HepG2 (cell line): ENCODE results near the gene TADA2B. TPM values are rescaled to one million over a fixed set of nuclear protein-coding genes. Genes with fewer than 3 reads are reported as not detected.
A peak's percentile ranks its signal among the peaks of the same experiment; 100 is the strongest.

Source experiments
- CHD2 ChIP-seq: IDR thresholded peaks from 2 replicates; pipeline ENCODE4 v1.6.1; 2011; ENCODE audit warnings: low read depth, low read length, improper control_type of control experiment
- HDAC1 ChIP-seq: sonication (generic); formaldehyde crosslinking; IDR thresholded peaks from 2 replicates; pipeline ENCODE4 v1.5.1; 2020; ENCODE audit warnings: mild to moderate bottlenecking, missing genetic modification reagents
- HMG20B ChIP-seq: conservative IDR thresholded peaks from 2 replicates; pipeline ENCODE4 v1.6.1; 2016; ENCODE audit warnings: missing genetic modification reagents, missing compliant biosample characterization
- HOXD1 ChIP-seq: sonication (generic); formaldehyde crosslinking; IDR thresholded peaks from 2 replicates; pipeline ENCODE4 v1.5.0; 2020; ENCODE audit warnings: missing genetic modification reagents
- ZKSCAN1 ChIP-seq: fragments of 150-350 bp; IDR thresholded peaks from 2 replicates; pipeline ENCODE4 v1.6.1; 2014; ENCODE audit warnings: low read length
- ZMAT3 ChIP-seq: sonication (generic); formaldehyde crosslinking; conservative IDR thresholded peaks from 2 replicates; pipeline ENCODE4 v1.7.0; 2021; ENCODE audit warnings: missing genetic modification reagents
- ZNF296 ChIP-seq: sonication (generic); formaldehyde crosslinking; conservative IDR thresholded peaks from 2 replicates; pipeline ENCODE4 v1.5.0; 2020; ENCODE audit warnings: mild to moderate bottlenecking, missing genetic modification reagents
- ZNF567 ChIP-seq: sonication (generic); formaldehyde crosslinking; IDR thresholded peaks from 2 replicates; pipeline ENCODE4 v1.8.1; 2023; ENCODE audit warnings: mild to moderate bottlenecking, missing genetic modification reagents, borderline replicate concordance
- ZNF713 ChIP-seq: sonication (generic); formaldehyde crosslinking; IDR thresholded peaks from 2 replicates; pipeline ENCODE4 v1.4.0; 2020; ENCODE audit warnings: mild to moderate bottlenecking, missing genetic modification reagents
- ZNF75D ChIP-seq: sonication (generic); formaldehyde crosslinking; IDR thresholded peaks from 2 replicates; pipeline ENCODE4 v1.8.1; 2023; ENCODE audit warnings: missing genetic modification reagents, mild to moderate bottlenecking, borderline replicate concordance
- polyA plus RNA-seq, 8 experiments: library from polyadenylated mRNA; depleted of rRNA in 3 of 8; stranded (reverse) in 7 of 8; unstranded in 1 of 8; fragments of >200 nt; fragmentation: Illumina TruSeq in 4 of 8; extraction: Trizol in 4 of 8; gene quantifications; 2 replicates each; pipeline versions ENCODE4 v1.2.1 to v1.2.3, GENCODE V29; 2011 to 2016; ENCODE audit warnings: low read depth in 4 of 8, missing spikeins in 1 of 8, mixed read lengths in 1 of 8; ENCODE audit not compliant: insufficient read depth in 1 of 8
- total RNA-seq, 5 experiments: library from RNA; depleted of rRNA; stranded (reverse); fragments of >200 nt; fragmentation: Illumina TruSeq; extraction: Trizol; gene quantifications; 2 replicates each; pipeline ENCODE4 v1.2.3, GENCODE V29; 2016; ENCODE audit warnings: low read depth in 1 of 5
- TF ChIP-seq, protein P1 (sequence below), 2 experiments: sonication (generic) in 1 of 2; formaldehyde crosslinking in 1 of 2; IDR thresholded peaks; 2 replicates each; pipeline versions ENCODE4 v1.4.0 to v1.6.1; 2016 to 2020; ENCODE audit warnings: borderline replicate concordance in 1 of 2, low read depth in 1 of 2, mild to moderate bottlenecking in 1 of 2, missing genetic modification reagents in 1 of 2
- TF ChIP-seq, protein P2 (sequence below): sonication (generic); formaldehyde crosslinking; IDR thresholded peaks from 2 replicates; pipeline ENCODE4 v1.5.0; 2020; ENCODE audit warnings: mild to moderate bottlenecking, missing genetic modification reagents, borderline replicate concordance
- TF ChIP-seq, protein P3 (sequence below): sonication (generic); formaldehyde crosslinking; IDR thresholded peaks from 2 replicates; pipeline ENCODE4 v1.4.0; 2020; ENCODE audit warnings: missing genetic modification reagents, mild to moderate bottlenecking, borderline replicate concordance

The TADA2B gene
- total and polyA plus RNA-seq, 2 of the 13 experiments (the other 11 are each of a cell fraction or from before 2014, with no cell fraction given), result 4.6 to 8.9 TPM

DNA sequence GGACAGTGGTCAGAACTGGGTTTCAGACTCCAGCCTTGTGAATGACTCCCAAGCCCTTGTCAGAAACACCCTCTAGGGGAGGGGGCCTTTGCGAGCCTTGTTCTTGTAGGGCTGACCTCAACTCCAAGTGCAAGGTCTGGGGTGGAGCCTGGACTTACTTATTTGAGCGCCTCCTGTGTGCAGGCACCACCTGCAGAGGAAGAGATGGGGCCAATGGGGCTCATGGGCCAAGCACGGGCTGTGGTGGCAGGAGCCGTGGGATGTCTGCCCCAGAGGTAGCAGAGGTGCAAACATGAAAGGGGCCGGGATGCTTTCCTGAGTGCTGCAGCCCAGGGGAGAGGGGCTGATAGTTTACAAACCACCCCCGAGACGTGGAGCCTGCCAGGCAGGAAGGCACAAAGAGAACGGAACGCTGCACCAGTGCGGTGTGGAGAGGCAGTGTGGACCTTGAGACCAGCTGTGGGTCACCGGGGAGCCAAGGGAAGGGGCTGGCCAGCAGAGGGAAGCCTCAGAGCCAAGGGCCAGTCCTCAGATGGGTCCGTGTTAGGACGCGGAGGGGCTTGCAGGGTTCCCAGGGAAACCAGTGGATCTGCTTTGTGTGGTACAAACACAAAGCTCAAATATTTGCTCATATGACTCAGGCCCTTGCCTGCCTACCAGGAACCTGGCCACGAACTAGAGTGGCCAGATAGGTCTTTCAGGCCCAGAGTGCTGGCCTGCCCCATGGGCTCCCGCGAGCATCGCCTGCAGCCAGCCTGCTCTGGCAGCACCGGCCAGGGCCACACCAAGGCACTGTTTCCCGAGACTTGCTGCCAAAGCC lies 8.7 kb upstream of the TADA2B start (continued):
- TF ChIP-seq, protein P1, sequence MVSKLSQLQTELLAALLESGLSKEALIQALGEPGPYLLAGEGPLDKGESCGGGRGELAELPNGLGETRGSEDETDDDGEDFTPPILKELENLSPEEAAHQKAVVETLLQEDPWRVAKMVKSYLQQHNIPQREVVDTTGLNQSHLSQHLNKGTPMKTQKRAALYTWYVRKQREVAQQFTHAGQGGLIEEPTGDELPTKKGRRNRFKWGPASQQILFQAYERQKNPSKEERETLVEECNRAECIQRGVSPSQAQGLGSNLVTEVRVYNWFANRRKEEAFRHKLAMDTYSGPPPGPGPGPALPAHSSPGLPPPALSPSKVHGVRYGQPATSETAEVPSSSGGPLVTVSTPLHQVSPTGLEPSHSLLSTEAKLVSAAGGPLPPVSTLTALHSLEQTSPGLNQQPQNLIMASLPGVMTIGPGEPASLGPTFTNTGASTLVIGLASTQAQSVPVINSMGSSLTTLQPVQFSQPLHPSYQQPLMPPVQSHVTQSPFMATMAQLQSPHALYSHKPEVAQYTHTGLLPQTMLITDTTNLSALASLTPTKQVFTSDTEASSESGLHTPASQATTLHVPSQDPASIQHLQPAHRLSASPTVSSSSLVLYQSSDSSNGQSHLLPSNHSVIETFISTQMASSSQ (IDR thresholded peaks at IDR 0.05; ENCODE audit: low read depth), result no peak
- TF ChIP-seq, protein P1 (CRISPR knock-in tag; IDR thresholded peaks at IDR 0.05; ENCODE audit: borderline replicate concordance), result peak; percentile 64
- 0 out of 2 replicates have a peak, but pooled peaks have one; percentile 34 for TF ChIP-seq ZNF567
- peak; percentile 64; the same call in 1 of the 2 replicates for TF ChIP-seq HDAC1 (CRISPR knock-in tag)
- TF ChIP-seq, protein P2, sequence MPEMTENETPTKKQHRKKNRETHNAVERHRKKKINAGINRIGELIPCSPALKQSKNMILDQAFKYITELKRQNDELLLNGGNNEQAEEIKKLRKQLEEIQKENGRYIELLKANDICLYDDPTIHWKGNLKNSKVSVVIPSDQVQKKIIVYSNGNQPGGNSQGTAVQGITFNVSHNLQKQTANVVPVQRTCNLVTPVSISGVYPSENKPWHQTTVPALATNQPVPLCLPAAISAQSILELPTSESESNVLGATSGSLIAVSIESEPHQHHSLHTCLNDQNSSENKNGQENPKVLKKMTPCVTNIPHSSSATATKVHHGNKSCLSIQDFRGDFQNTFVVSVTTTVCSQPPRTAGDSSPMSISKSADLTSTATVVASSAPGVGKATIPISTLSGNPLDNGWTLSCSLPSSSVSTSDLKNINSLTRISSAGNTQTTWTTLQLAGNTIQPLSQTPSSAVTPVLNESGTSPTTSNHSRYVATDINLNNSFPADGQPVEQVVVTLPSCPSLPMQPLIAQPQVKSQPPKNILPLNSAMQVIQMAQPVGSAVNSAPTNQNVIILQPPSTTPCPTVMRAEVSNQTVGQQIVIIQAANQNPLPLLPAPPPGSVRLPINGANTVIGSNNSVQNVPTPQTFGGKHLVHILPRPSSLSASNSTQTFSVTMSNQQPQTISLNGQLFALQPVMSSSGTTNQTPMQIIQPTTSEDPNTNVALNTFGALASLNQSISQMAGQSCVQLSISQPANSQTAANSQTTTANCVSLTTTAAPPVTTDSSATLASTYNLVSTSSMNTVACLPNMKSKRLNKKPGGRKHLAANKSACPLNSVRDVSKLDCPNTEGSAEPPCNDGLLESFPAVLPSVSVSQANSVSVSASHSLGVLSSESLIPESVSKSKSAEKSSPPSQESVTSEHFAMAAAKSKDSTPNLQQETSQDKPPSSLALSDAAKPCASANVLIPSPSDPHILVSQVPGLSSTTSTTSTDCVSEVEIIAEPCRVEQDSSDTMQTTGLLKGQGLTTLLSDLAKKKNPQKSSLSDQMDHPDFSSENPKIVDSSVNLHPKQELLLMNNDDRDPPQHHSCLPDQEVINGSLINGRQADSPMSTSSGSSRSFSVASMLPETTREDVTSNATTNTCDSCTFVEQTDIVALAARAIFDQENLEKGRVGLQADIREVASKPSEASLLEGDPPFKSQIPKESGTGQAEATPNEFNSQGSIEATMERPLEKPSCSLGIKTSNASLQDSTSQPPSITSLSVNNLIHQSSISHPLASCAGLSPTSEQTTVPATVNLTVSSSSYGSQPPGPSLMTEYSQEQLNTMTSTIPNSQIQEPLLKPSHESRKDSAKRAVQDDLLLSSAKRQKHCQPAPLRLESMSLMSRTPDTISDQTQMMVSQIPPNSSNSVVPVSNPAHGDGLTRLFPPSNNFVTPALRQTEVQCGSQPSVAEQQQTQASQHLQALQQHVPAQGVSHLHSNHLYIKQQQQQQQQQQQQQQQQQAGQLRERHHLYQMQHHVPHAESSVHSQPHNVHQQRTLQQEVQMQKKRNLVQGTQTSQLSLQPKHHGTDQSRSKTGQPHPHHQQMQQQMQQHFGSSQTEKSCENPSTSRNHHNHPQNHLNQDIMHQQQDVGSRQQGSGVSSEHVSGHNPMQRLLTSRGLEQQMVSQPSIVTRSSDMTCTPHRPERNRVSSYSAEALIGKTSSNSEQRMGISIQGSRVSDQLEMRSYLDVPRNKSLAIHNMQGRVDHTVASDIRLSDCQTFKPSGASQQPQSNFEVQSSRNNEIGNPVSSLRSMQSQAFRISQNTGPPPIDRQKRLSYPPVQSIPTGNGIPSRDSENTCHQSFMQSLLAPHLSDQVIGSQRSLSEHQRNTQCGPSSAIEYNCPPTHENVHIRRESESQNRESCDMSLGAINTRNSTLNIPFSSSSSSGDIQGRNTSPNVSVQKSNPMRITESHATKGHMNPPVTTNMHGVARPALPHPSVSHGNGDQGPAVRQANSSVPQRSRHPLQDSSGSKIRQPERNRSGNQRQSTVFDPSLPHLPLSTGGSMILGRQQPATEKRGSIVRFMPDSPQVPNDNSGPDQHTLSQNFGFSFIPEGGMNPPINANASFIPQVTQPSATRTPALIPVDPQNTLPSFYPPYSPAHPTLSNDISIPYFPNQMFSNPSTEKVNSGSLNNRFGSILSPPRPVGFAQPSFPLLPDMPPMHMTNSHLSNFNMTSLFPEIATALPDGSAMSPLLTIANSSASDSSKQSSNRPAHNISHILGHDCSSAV (CRISPR knock-in tag), result no peak
- no peak for TF ChIP-seq HMG20B (CRISPR knock-in tag)
- no peak for TF ChIP-seq ZNF75D (CRISPR knock-in tag)
- no peak for TF ChIP-seq CHD2
- no peak for TF ChIP-seq ZNF713 (CRISPR knock-in tag)
- TF ChIP-seq ZNF296 (CRISPR knock-in tag), result peak; percentile 91
- TF ChIP-seq, protein P3, sequence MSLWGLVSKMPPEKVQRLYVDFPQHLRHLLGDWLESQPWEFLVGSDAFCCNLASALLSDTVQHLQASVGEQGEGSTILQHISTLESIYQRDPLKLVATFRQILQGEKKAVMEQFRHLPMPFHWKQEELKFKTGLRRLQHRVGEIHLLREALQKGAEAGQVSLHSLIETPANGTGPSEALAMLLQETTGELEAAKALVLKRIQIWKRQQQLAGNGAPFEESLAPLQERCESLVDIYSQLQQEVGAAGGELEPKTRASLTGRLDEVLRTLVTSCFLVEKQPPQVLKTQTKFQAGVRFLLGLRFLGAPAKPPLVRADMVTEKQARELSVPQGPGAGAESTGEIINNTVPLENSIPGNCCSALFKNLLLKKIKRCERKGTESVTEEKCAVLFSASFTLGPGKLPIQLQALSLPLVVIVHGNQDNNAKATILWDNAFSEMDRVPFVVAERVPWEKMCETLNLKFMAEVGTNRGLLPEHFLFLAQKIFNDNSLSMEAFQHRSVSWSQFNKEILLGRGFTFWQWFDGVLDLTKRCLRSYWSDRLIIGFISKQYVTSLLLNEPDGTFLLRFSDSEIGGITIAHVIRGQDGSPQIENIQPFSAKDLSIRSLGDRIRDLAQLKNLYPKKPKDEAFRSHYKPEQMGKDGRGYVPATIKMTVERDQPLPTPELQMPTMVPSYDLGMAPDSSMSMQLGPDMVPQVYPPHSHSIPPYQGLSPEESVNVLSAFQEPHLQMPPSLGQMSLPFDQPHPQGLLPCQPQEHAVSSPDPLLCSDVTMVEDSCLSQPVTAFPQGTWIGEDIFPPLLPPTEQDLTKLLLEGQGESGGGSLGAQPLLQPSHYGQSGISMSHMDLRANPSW (CRISPR knock-in tag), result 0 out of 2 replicates have a peak, but pooled peaks have one; percentile 26
- TF ChIP-seq ZMAT3 (CRISPR knock-in tag), result peak; percentile 91
- TF ChIP-seq ZKSCAN1, result no peak
- no peak for TF ChIP-seq HOXD1 (CRISPR knock-in tag)
